Liver (tissue), 9 donors: ENCODE data around the gene NCAM1. TPM values are rescaled to one million over a fixed set of nuclear protein-coding genes. Genes with fewer than 3 reads are reported as not detected.

Experiments used
- DNase-seq: peaks from one replicate; pipeline ENCODE4 v3.0.0-alpha.2; 2017; ENCODE audit warnings: low spot score
- H3K27ac ChIP-seq, 2 donors: one replicate each; pipeline ENCODE4 v1.7.0; 2013; ENCODE audit warnings: inconsistent platforms in 2 of 2, low read length in 2 of 2, control low read depth in 1 of 2, low read depth in 1 of 2, mild to moderate bottlenecking in 1 of 2
- H3K27me3 ChIP-seq, 4 donors: one replicate each; pipeline versions ENCODE4 v1.6.1 to v1.7.0; 2013; ENCODE audit warnings: low read length in 3 of 4, inconsistent platforms in 1 of 4, mild to moderate bottlenecking in 1 of 4, moderate library complexity in 1 of 4; ENCODE audit not compliant: control insufficient read depth in 4 of 4, insufficient read depth in 4 of 4
- H3K36me3 ChIP-seq, 4 donors: one replicate each; pipeline versions ENCODE4 v1.6.1 to v1.7.0; 2013; ENCODE audit warnings: low read length in 3 of 4, mild to moderate bottlenecking in 3 of 4, low read depth in 1 of 4, moderate library complexity in 1 of 4; ENCODE audit not compliant: control insufficient read depth in 4 of 4, insufficient read depth in 3 of 4
- H3K4me1 ChIP-seq, 4 donors: one replicate each; pipeline versions ENCODE4 v1.6.1 to v1.7.0; 2013; ENCODE audit warnings: low read length in 3 of 4, mild to moderate bottlenecking in 3 of 4, moderate library complexity in 1 of 4; ENCODE audit not compliant: control insufficient read depth in 4 of 4, insufficient read depth in 4 of 4
- H3K4me3 ChIP-seq, 3 donors: one replicate each; pipeline versions ENCODE4 v1.6.1 to v1.7.0; 2013; ENCODE audit warnings: low read length in 3 of 3, control low read depth in 1 of 3, low read depth in 1 of 3, mild to moderate bottlenecking in 1 of 3
- H3K9ac ChIP-seq, 2 donors: one replicate each; pipeline ENCODE4 v1.7.0; 2013; ENCODE audit warnings: low read length in 2 of 2, mild to moderate bottlenecking in 2 of 2, moderate library complexity in 2 of 2, control low read depth in 1 of 2, low read depth in 1 of 2
- H3K9me3 ChIP-seq, 4 donors: one replicate each; pipeline versions ENCODE4 v1.6.1 to v1.7.0; 2013; ENCODE audit warnings: low read length in 3 of 4; ENCODE audit not compliant: control insufficient read depth in 4 of 4
- ATF3 ChIP-seq: IDR thresholded peaks from 2 replicates; pipeline ENCODE4 v1.6.1; 2016; ENCODE audit warnings: antibody characterized with exemption
- CTCF ChIP-seq: fragments of 150-350 bp; IDR thresholded peaks from 2 replicates; pipeline ENCODE4 v1.5.1; 2017; ENCODE audit warnings: improper control_type of control experiment, low read depth, low read length; ENCODE audit not compliant: missing input control
- FOXA1 ChIP-seq: IDR thresholded peaks from 2 replicates; pipeline ENCODE4 v1.6.1; 2016; ENCODE audit warnings: antibody characterized with exemption
- FOXA2 ChIP-seq: IDR thresholded peaks from 2 replicates; pipeline ENCODE4 v1.6.1; 2016; ENCODE audit warnings: antibody characterized with exemption
- HNF4A ChIP-seq, 2 donors: conservative IDR thresholded peaks; 2 replicates each; pipeline ENCODE4 v1.6.1; 2016; ENCODE audit warnings: antibody characterized with exemption in 2 of 2, mild to moderate bottlenecking in 2 of 2
- HNF4G ChIP-seq: IDR thresholded peaks from 2 replicates; pipeline ENCODE4 v1.6.1; 2016; ENCODE audit warnings: antibody characterized with exemption
- JUND ChIP-seq, 2 donors: IDR thresholded peaks; 2 replicates each; pipeline ENCODE4 v1.6.1; 2016; ENCODE audit warnings: antibody characterized with exemption in 2 of 2
- MAX ChIP-seq: IDR thresholded peaks from 2 replicates; pipeline ENCODE4 v1.6.1; 2016; ENCODE audit warnings: antibody characterized with exemption
- NR2F2 ChIP-seq: IDR thresholded peaks from 2 replicates; pipeline ENCODE4 v1.6.1; 2016; ENCODE audit warnings: antibody characterized with exemption
- RAD21 ChIP-seq, 2 donors: IDR thresholded peaks; 2 replicates each; pipeline ENCODE4 v1.6.1; 2016; ENCODE audit warnings: antibody characterized with exemption in 2 of 2, mild to moderate bottlenecking in 2 of 2
- REST ChIP-seq: IDR thresholded peaks from 2 replicates; pipeline ENCODE4 v1.6.1; 2016; ENCODE audit warnings: antibody characterized with exemption, mild to moderate bottlenecking
- RXRA ChIP-seq, 2 donors: IDR thresholded peaks; 2 replicates each; pipeline ENCODE4 v1.6.1; 2017 to 2018; ENCODE audit warnings: antibody characterized with exemption in 2 of 2, mild to moderate bottlenecking in 1 of 2
- ZBTB33 ChIP-seq: IDR thresholded peaks from 2 replicates; pipeline ENCODE4 v1.6.1; 2016; ENCODE audit warnings: antibody characterized with exemption
- WGBS: extraction: QIAGEN DNeasy Blood & Tissue Kit; methylation state at CpG from one replicate; pipeline ENCODE4 v1.1.7; 2013; 5-methylcytosine and 5-hydroxymethylcytosine counted together
- polyA plus RNA-seq, 2 donors: library from polyadenylated mRNA; stranded (reverse) in 1 of 2; unstranded in 1 of 2; fragments of 200-250 nt in 1 of 2; fragments of >200 nt in 1 of 2; fragmentation: Nextera tagmentation in 1 of 2; extraction: Ambion mirVana in 1 of 2; gene quantifications; one replicate each; pipeline versions ENCODE4 v1.2.1 to v1.2.3, GENCODE V29; 2013 to 2015
- total RNA-seq, 2 donors: library from RNA; depleted of rRNA; stranded (reverse); fragments of >200 nt; gene quantifications; one replicate each; pipeline ENCODE4 v1.2.3, GENCODE V29; 2014
- donor health status: healthy.
- donor health status: healthy.
- donor health status: healthy.
- donor health status: healthy.
- donor health status: healthy.

The NCAM1 gene
- total and polyA plus RNA-seq, 4 donors, result 0.65 to 2.1 (median 0.88) TPM

DNA sequence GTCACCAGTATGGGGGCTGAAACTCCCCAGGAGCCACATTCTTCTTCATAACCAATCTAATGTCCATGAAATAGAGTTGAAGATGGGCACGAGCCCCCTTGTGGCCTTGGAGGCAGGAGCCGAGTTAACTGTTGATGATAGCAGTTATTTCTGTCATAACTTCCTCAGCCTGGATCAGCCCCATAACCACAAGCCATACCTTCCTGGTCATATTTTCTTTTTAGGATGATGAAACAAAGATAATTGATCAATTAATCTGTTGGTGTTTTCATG, 288.2 kb downstream of the NCAM1 start:
- no peak for TF ChIP-seq RXRA (IDR thresholded peaks at IDR 0.05)
- no peak overlapping the region for H3K4me3 ChIP-seq

DNA sequence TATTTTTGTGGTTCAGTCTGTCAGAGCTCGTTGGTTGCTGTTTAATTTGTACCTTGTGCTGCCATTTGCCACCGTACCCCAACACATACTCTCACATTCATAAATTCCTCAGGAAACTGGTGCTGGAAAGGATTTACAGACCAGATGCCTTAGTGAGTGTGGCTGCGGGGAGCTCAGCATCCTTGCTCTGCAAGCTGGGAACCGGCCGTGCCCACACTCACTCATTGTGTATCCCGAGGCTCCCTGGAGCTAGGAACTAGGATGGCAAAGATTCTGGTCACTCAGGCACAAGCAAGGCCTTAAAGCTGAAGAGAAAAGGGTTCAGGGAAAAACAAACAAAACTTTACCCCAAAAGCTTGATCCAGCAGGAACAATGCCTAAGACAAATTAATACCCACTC, 288.6 kb downstream of the NCAM1 start:
- TF ChIP-seq RAD21 (IDR thresholded peaks at IDR 0.05) (no peak), ZBTB33 (no peak), CTCF (no peak), ATF3 (no peak), HNF4A (conservative IDR thresholded peaks at IDR 0.05) (no peak), JUND (IDR thresholded peaks at IDR 0.05) (no peak), MAX (no peak), HNF4G (no peak), NR2F2 (no peak), FOXA2 (no peak)
- no peaks in the 10 kb centered on the region for H3K9me3 ChIP-seq
- H3K4me3 ChIP-seq, result no peak overlapping the region
- H3K27ac ChIP-seq, result no peak overlapping the region
- 84% methylated on average over 6 of the region's 6 CpGs for WGBS
- no peaks in the 10 kb centered on the region for H3K4me1 ChIP-seq
- no peak overlapping the region for H3K9ac ChIP-seq
- no peak for DNase-seq
- peaks cover 0 to 3% (median 1%) of the 10 kb centered on the region in 4 donors for H3K27me3 ChIP-seq
- no peaks in the 10 kb centered on the region for H3K36me3 ChIP-seq

More for the DNA sequence above, 288.2 kb downstream of the NCAM1 start:
- H3K4me1 ChIP-seq, result no peaks in the 10 kb centered on the region
- 40% methylated on average over 2 of the region's 2 CpGs for WGBS
- H3K36me3 ChIP-seq, result no peaks in the 10 kb centered on the region
- no peaks in the 10 kb centered on the region for H3K9me3 ChIP-seq
- H3K27ac ChIP-seq, result no peak overlapping the region
- H3K27me3 ChIP-seq, result peaks cover 0 to 3% (median 1%) of the 10 kb centered on the region in 4 donors
- H3K9ac ChIP-seq, result no peak overlapping the region
- no peak for DNase-seq

GRCh38 chr11:113251281-113251680, 290.1 kb downstream of the NCAM1 start:
- H3K9ac ChIP-seq, result no peak overlapping the region
- no peaks in the 10 kb centered on the region for H3K9me3 ChIP-seq
- no peak for TF ChIP-seq CTCF
- TF ChIP-seq HNF4G, result no peak
- TF ChIP-seq FOXA1, result no peak
- no peak for TF ChIP-seq NR2F2
- TF ChIP-seq RXRA (IDR thresholded peaks at IDR 0.05), result no peak
- TF ChIP-seq REST, result no peak
- 75% methylated on average over 4 of the region's 4 CpGs for WGBS
- no peak overlapping the region for H3K4me3 ChIP-seq
- no peaks in the 10 kb centered on the region for H3K36me3 ChIP-seq
- DNase-seq, result no peak
- H3K27ac ChIP-seq, result no peak overlapping the region
- H3K4me1 ChIP-seq, result no peaks in the 10 kb centered on the region
- peaks cover 0 to 3% (median 0%) of the 10 kb centered on the region in 4 donors for H3K27me3 ChIP-seq
